CD4-positive, alpha-beta memory T cell (primary cell): ENCODE results near the gene GRIN3B. TPM values are rescaled to one million over a fixed set of nuclear protein-coding genes. Genes with fewer than 3 reads are reported as not detected.
A peak's percentile ranks its signal among the peaks of the same experiment; 100 is the strongest.

ENCODE experiments used
- CTCF ChIA-PET: fragments of 350-600 bp; sonication (Branson Sonifier 250); formaldehyde crosslinking; loops from one replicate; lab custom pipeline; 2021; ENCODE audit warnings: inconsistent platforms; ENCODE audit not compliant: partially characterized antibody; lab: Charles Lee
- POLR2A ChIA-PET: fragments of 350-600 bp; sonication (Branson Sonifier 250); formaldehyde crosslinking; loops from one replicate; lab custom pipeline; 2021; ENCODE audit not compliant: partially characterized antibody; lab: Charles Lee
- DNase-seq, 5 donors: peaks; one replicate each; pipeline versions ENCODE4 v3.0.0 to v3.0.0-alpha.2; 2020 to 2022; ENCODE audit warnings: mixed read lengths in 1 of 5
- H3K27ac ChIP-seq: one replicate; pipeline ENCODE4 v1.7.0; 2013; ENCODE audit warnings: low read depth, low read length
- H3K27me3 ChIP-seq: 2 replicates; pipeline ENCODE4 v1.7.0; 2013; ENCODE audit warnings: mild to moderate bottlenecking, low read length, moderate library complexity; ENCODE audit not compliant: insufficient read depth
- H3K36me3 ChIP-seq: 2 replicates; pipeline ENCODE4 v1.7.0; 2013; ENCODE audit warnings: mild to moderate bottlenecking, low read length, moderate library complexity; ENCODE audit not compliant: insufficient read depth
- H3K4me1 ChIP-seq: 2 replicates; pipeline ENCODE4 v1.7.0; 2013; ENCODE audit warnings: mild to moderate bottlenecking, low read length, moderate library complexity; ENCODE audit not compliant: insufficient read depth
- H3K4me3 ChIP-seq, 2 donors: one replicate each; pipeline ENCODE4 v1.7.0; 2013; ENCODE audit warnings: low read length in 2 of 2, mild to moderate bottlenecking in 1 of 2
- H3K9me3 ChIP-seq, 2 donors: one replicate each; pipeline ENCODE4 v1.7.0; 2013; ENCODE audit warnings: low read length in 2 of 2, control low read depth in 1 of 2; ENCODE audit not compliant: control insufficient read depth in 1 of 2
- H3K27ac Mint-ChIP-seq, 7 donors: one replicate each; pipeline ENCODE4 v1.8.0; 2020 to 2021; ENCODE audit warnings: mixed read lengths in 7 of 7, mild to moderate bottlenecking in 6 of 7, inconsistent platforms in 3 of 7, moderate library complexity in 3 of 7
- H3K27me3 Mint-ChIP-seq, 2 donors: one replicate each; pipeline ENCODE4 v1.8.0; 2020 to 2021; ENCODE audit warnings: mixed read lengths in 2 of 2
- H3K36me3 Mint-ChIP-seq, 2 donors: one replicate each; pipeline ENCODE4 v1.8.0; 2020 to 2021; ENCODE audit warnings: mixed read lengths in 2 of 2, inconsistent platforms in 1 of 2, mild to moderate bottlenecking in 1 of 2
- H3K4me1 Mint-ChIP-seq, 4 donors: one replicate each; pipeline ENCODE4 v1.8.0; 2020 to 2021; ENCODE audit warnings: mixed read lengths in 4 of 4, mild to moderate bottlenecking in 1 of 4
- H3K4me3 Mint-ChIP-seq, 8 donors: one replicate each; pipeline ENCODE4 v1.8.0; 2020 to 2021; ENCODE audit warnings: mixed read lengths in 8 of 8, mild to moderate bottlenecking in 7 of 8, moderate library complexity in 6 of 8, inconsistent platforms in 3 of 8
- H3K9me3 Mint-ChIP-seq, 8 donors: one replicate each; pipeline ENCODE4 v1.8.0; 2020 to 2021; ENCODE audit warnings: mixed read lengths in 8 of 8, mild to moderate bottlenecking in 5 of 8, inconsistent platforms in 3 of 8, moderate library complexity in 1 of 8
- intact Hi-C: fragments of 100-400 bp; cut with micrococcal nuclease; formaldehyde crosslinking; loops from one replicate; pipeline ENCODE4 v1.15.1; 2023
- polyA plus RNA-seq, 2 donors: library from polyadenylated mRNA; unstranded; fragments of 300-500 nt; fragmentation: Illumina TruSeq; gene quantifications; one replicate each; pipeline ENCODE4 v1.2.3, GENCODE V29; 2021
- total RNA-seq, 2 experiments: library from RNA; stranded (reverse); gene quantifications; one replicate each; pipeline ENCODE4 v1.2.3, GENCODE V29; 2021

GRIN3B gene
- total and polyA plus RNA-seq, 4 experiments from 2014 or later = not detected

DNA sequence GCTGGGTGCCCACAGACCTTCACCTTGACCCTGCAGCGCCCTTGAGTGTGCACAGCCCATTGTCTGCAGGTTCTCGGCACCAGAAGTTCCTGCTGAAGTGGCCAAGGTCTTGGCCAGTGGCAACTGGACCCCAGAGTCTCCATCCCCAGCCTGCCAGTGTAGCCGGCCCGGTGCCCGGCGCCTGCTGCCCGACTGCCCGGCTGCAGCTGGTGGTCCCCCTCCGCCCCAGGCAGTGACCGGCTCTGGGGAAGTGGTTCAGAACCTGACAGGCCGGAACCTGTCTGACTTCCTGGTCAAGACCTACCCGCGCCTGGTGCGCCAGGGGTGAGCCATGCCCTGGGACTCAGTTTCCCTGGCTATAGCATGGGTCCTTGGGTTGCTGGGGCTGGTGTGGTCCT is 54.8 kb downstream of the GRIN3B start:
- intact Hi-C loops = no loop called here
- CTCF ChIA-PET = interaction anchor here (5.1 kb wide), 1 partner anchor 10 kb away, joined by 22 read pairs; no protein-coding TSS in a partner anchor
- H3K36me3 Mint-ChIP-seq = peaks cover 11 to 42% of the 10 kb centered on the region in 2 donors
- H3K27ac Mint-ChIP-seq = no peak overlapping the region
- Histone ChIP-seq H3K4me3 (no peak overlapping the region), H3K4me1 (peaks cover 23% of the 10 kb centered on the region), H3K27ac (no peak overlapping the region), H3K36me3 (peaks cover 21% of the 10 kb centered on the region), H3K9me3 (no peaks in the 10 kb centered on the region), H3K27me3 (no peaks in the 10 kb centered on the region)
- H3K27me3 Mint-ChIP-seq = no peaks in the 10 kb centered on the region
- no peak for DNase-seq
- peaks cover 18 to 38% (median 27%) of the 10 kb centered on the region in 4 donors for H3K4me1 Mint-ChIP-seq
- peaks cover 0 to 4% (median 0%) of the 10 kb centered on the region in 8 donors for H3K9me3 Mint-ChIP-seq
- POLR2A ChIA-PET = interaction anchor here (0.7 to 57.1 kb wide), 3 partner anchors 15 to 31 kb away, joined by 3 to 3893 read pairs (median 4); partner anchors contain the start of genes ABCA7, ARHGAP45, GPX4 and POLR2E
- no peak overlapping the region for H3K4me3 Mint-ChIP-seq

DNA sequence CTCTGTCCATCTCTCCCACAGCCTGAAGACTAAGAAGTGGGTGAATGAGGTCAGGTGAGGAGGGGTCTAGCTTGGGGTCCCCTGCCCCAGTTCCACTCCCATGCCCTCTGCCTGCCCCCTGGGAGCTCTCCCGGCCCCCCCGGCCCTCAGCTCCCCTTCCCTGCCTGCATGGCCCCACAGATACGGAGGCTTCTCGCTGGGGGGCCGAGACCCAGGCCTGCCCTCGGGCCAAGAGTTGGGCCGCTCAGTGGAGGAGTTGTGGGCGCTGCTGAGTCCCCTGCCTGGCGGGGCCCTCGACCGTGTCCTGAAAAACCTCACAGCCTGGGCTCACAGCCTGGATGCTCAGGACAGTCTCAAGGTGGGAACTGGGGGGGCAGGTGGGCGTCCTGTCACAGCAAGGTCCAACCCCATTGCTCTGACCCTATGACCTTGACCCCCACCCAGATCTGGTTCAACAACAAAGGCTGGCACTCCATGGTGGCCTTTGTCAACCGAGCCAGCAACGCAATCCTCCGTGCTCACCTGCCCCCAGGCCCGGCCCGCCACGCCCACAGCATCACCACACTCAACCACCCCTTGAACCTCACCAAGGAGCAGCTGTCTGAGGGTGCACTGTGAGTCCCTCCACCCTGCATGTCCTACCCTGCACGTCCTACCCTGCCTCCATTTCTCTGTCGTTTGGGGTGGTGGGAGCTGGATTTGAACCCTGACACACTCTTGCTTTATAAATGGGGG is 55.8 kb downstream of the GRIN3B start:
- H3K4me1 Mint-ChIP-seq = peaks cover 18 to 38% (median 27%) of the 10 kb centered on the region in 4 donors
- Histone ChIP-seq H3K4me1 (peaks cover 23% of the 10 kb centered on the region), H3K36me3 (peaks cover 21% of the 10 kb centered on the region), H3K27me3 (no peaks in the 10 kb centered on the region), H3K4me3 (no peak overlapping the region), H3K27ac (no peak overlapping the region), H3K9me3 (no peaks in the 10 kb centered on the region)
- peak overlapping the region in 2 of 7 donors; percentile 37 to 54 for H3K27ac Mint-ChIP-seq
- H3K27me3 Mint-ChIP-seq = no peaks in the 10 kb centered on the region
- peaks cover 11 to 42% of the 10 kb centered on the region in 2 donors for H3K36me3 Mint-ChIP-seq
- POLR2A ChIA-PET = interaction anchor here (0.8 to 57.1 kb wide), 8 partner anchors 13 to 138 kb away, joined by 4 to 3893 read pairs (median 10); partner anchors contain the start of genes ABCA7, ARHGAP45, CNN2 and GPX4
- CTCF ChIA-PET = interaction anchor here (0.7 to 5.1 kb wide), 6 partner anchors 9 to 143 kb away, joined by 3 to 25 read pairs (median 10); partner anchors contain the start of genes ABCA7 and POLR2E
- intact Hi-C loops = no loop called here
- DNase-seq = no peak
- no peak overlapping the region for H3K4me3 Mint-ChIP-seq
- H3K9me3 Mint-ChIP-seq = peaks cover 0 to 4% (median 0%) of the 10 kb centered on the region in 8 donors

DNA sequence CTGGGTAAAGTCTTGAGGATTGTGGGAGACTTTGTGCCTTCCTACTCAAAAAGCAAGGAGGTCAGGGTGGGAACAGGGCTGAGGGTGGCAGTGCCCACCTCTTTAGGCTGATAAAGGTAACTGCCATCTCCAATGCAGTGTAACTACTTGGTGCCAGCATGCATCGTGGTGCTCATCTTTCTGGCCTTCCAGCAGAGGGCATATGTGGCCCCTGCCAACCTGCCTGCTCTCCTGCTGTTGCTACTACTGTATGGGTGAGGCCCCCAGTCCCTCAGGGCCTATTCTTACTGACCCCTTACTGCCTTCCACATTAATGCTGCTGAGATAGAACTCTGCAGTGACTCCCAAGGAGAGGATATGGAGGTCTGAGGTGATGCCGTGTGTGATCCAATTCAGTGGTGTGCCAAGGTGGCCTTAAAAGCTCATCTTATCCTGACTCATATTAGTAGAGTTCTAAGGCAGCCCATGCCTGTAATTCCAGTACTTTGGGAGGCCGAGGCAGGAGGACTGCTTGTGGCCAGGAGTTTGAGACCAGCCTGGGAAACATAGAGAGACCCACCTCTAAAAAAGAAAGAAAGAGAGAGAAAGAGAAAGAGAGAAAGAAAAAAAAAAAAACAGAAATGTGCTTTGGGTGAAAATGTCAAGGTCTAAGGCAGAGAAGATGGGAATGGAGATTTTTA is 57.1 kb downstream of the GRIN3B start:
- Histone ChIP-seq H3K9me3 (no peaks in the 10 kb centered on the region), H3K4me1 (peaks cover 23% of the 10 kb centered on the region), H3K4me3 (no peak overlapping the region), H3K27ac (no peak overlapping the region), H3K36me3 (peaks cover 21% of the 10 kb centered on the region), H3K27me3 (no peaks in the 10 kb centered on the region)
- CTCF ChIA-PET = interaction anchor here (0.7 to 2.7 kb wide), 15 partner anchors 9 to 136 kb away, joined by 3 to 25 read pairs (median 5); partner anchors contain the start of genes ABCA7 and ARHGAP45
- DNase-seq = peak in 4 of 5 donors; percentile 59 to 63 (median 62)
- Mint-ChIP-seq H3K9me3 (peaks cover 0 to 4% (median 0%) of the 10 kb centered on the region in 8 donors), H3K4me3 (peak overlapping the region in 5 of 8 donors; percentile 25 to 74 (median 73)), H3K27ac (peak overlapping the region; percentile 72 to 97 (median 91)), H3K27me3 (no peaks in the 10 kb centered on the region), H3K36me3 (peaks cover 7 to 41% of the 10 kb centered on the region in 2 donors), H3K4me1 (peaks cover 16 to 31% (median 26%) of the 10 kb centered on the region in 4 donors)
- POLR2A ChIA-PET = interaction anchor here (0.7 to 57.1 kb wide), 13 partner anchors 9 to 184 kb away, joined by 3 to 3893 read pairs (median 6); partner anchors contain the start of genes ABCA7, ARHGAP45, ATP5F1D and CNN2
- intact Hi-C loops = loop anchor here (1.0 kb wide), 2 partner anchors 31 to 132 kb away; no protein-coding TSS in a partner anchor

DNA sequence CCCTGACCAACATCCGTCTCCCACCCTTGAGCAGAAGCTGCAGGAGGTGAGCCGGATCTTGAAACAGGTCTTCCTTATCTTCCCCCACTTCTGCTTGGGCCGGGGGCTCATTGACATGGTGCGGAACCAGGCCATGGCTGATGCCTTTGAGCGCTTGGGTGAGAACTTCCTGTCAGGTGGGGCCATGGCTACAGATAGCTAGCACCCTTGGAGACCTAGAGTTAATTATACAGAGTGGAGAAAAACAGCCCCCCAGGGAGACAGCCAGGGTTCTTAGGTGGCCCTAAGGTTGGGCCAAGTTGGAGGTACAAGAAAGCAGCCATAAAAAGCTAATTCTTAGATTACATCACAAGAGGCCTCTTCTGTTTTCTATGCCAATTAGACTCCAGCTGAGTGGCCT is 57.9 kb downstream of the GRIN3B start:
- H3K36me3 Mint-ChIP-seq = peaks cover 7 to 35% of the 10 kb centered on the region in 2 donors
- peaks cover 0 to 4% (median 0%) of the 10 kb centered on the region in 8 donors for H3K9me3 Mint-ChIP-seq
- DNase-seq = no peak
- H3K27ac Mint-ChIP-seq = peak overlapping the region; percentile 22 to 97 (median 77)
- ChIA-PET CTCF (interaction anchor here (0.7 to 2.7 kb wide), 15 partner anchors 9 to 136 kb away, joined by 3 to 25 read pairs (median 4); partner anchors contain the start of genes ABCA7 and ARHGAP45), POLR2A (interaction anchor here (0.7 to 57.1 kb wide), 10 partner anchors 10 to 183 kb away, joined by 3 to 3893 read pairs (median 7); partner anchors contain the start of genes ABCA7, ARHGAP45, ATP5F1D and CNN2)
- H3K27me3 Mint-ChIP-seq = no peaks in the 10 kb centered on the region
- H3K4me3 ChIP-seq = no peak overlapping the region
- no peaks in the 10 kb centered on the region for H3K9me3 ChIP-seq
- H3K27ac ChIP-seq = no peak overlapping the region
- peaks cover 21% of the 10 kb centered on the region for H3K36me3 ChIP-seq
- intact Hi-C loops = no loop called here
- H3K4me1 ChIP-seq = peaks cover 23% of the 10 kb centered on the region
- H3K4me3 Mint-ChIP-seq = peak overlapping the region in 5 of 8 donors; percentile 4 to 72 (median 35)
- H3K27me3 ChIP-seq = no peaks in the 10 kb centered on the region
- H3K4me1 Mint-ChIP-seq = peaks cover 15 to 28% (median 24%) of the 10 kb centered on the region in 4 donors

Other genes starting within 250 kb of the GRIN3B start
- not detected for gene MISP, start 249.3 kb upstream of the GRIN3B start, total RNA-seq
- gene MISP, start 249.3 kb upstream of the GRIN3B start, polyA plus RNA-seq = not detected
- 100 to 1,000 TPM; 315 TPM for gene PTBP1, start 203.0 kb upstream of the GRIN3B start, total RNA-seq
- 100 to 1,000 TPM in 1 of 2 donors, 10 to 100 TPM in 1; 67.7 to 177 TPM for gene PTBP1, start 203.0 kb upstream of the GRIN3B start, polyA plus RNA-seq
- gene PLPPR3, start 178.5 kb upstream of the GRIN3B start, total RNA-seq = not detected
- not detected for gene PLPPR3, start 178.5 kb upstream of the GRIN3B start, polyA plus RNA-seq
- gene AZU1, start 172.6 kb upstream of the GRIN3B start, total RNA-seq = not detected
- gene AZU1, start 172.6 kb upstream of the GRIN3B start, polyA plus RNA-seq = not detected
- gene PRTN3, start 159.4 kb upstream of the GRIN3B start, total RNA-seq = not detected
- gene PRTN3, start 159.4 kb upstream of the GRIN3B start, polyA plus RNA-seq = not detected
- not detected for gene ELANE, start 148.1 kb upstream of the GRIN3B start, total RNA-seq
- not detected for gene ELANE, start 148.1 kb upstream of the GRIN3B start, polyA plus RNA-seq
- 1 to 10 TPM in 1 of 2 experiments, under 1 TPM in 1; 0.91 to 1.1 TPM for gene CFD, start 140.8 kb upstream of the GRIN3B start, total RNA-seq
- gene CFD, start 140.8 kb upstream of the GRIN3B start, polyA plus RNA-seq = 1 to 10 TPM in 1 of 2 donors, not detected in 1; 4.8 TPM
- 10 to 100 TPM; 68.3 to 71.7 TPM for gene MED16, start 107.2 kb upstream of the GRIN3B start, total RNA-seq
- 100 to 1,000 TPM in 1 of 2 donors, 10 to 100 TPM in 1; 48.6 to 125 TPM for gene MED16, start 107.2 kb upstream of the GRIN3B start, polyA plus RNA-seq
- gene RNU6-9, start 106.9 kb upstream of the GRIN3B start, total RNA-seq = not detected
- not detected for gene RNU6-9, start 106.9 kb upstream of the GRIN3B start, polyA plus RNA-seq
- 100 to 1,000 TPM; 153 to 160 TPM for gene R3HDM4, start 87.2 kb upstream of the GRIN3B start, total RNA-seq
- 100 to 1,000 TPM; 203 to 230 TPM for gene R3HDM4, start 87.2 kb upstream of the GRIN3B start, polyA plus RNA-seq
- gene KISS1R, start 83.1 kb upstream of the GRIN3B start, total RNA-seq = 1 to 10 TPM in 1 of 2 experiments, under 1 TPM in 1; 0.79 to 1.2 TPM
- under 1 TPM; 0.59 TPM for gene KISS1R, start 83.1 kb upstream of the GRIN3B start, polyA plus RNA-seq
- gene ARID3A, start 74.4 kb upstream of the GRIN3B start, total RNA-seq = 1 to 10 TPM; 9.2 to 9.6 TPM
- 1 to 10 TPM in 1 of 2 donors, under 1 TPM in 1; 0.27 to 1.1 TPM for gene ARID3A, start 74.4 kb upstream of the GRIN3B start, polyA plus RNA-seq
- 10 to 100 TPM; 53.9 to 60.3 TPM for gene WDR18, start 16.1 kb upstream of the GRIN3B start, total RNA-seq
- 10 to 100 TPM; 44.3 to 79.7 TPM for gene WDR18, start 16.1 kb upstream of the GRIN3B start, polyA plus RNA-seq
- gene TMEM259, start 20.7 kb downstream of the GRIN3B start, total RNA-seq = 100 to 1,000 TPM; 315 to 329 TPM
- 10 to 100 TPM; 40.5 to 75.9 TPM for gene TMEM259, start 20.7 kb downstream of the GRIN3B start, polyA plus RNA-seq
- gene RNU6-2, start 21.1 kb downstream of the GRIN3B start, total RNA-seq = not detected
- gene RNU6-2, start 21.1 kb downstream of the GRIN3B start, polyA plus RNA-seq = not detected
- 100 to 1,000 TPM; 263 to 266 TPM for gene CNN2, start 26.2 kb downstream of the GRIN3B start, total RNA-seq
- 100 to 1,000 TPM; 444 to 632 TPM for gene CNN2, start 26.2 kb downstream of the GRIN3B start, polyA plus RNA-seq
- gene ABCA7, start 39.7 kb downstream of the GRIN3B start, total RNA-seq = 100 to 1,000 TPM; 313 to 319 TPM
- gene ABCA7, start 39.7 kb downstream of the GRIN3B start, polyA plus RNA-seq = 10 to 100 TPM; 10.7 to 11.2 TPM
- 100 to 1,000 TPM; 834 to 836 TPM for gene ARHGAP45, start 66.7 kb downstream of the GRIN3B start, total RNA-seq
- 100 to 1,000 TPM; 222 to 501 TPM for gene ARHGAP45, start 66.7 kb downstream of the GRIN3B start, polyA plus RNA-seq
- gene POLR2E, start 95.0 kb downstream of the GRIN3B start, total RNA-seq = 10 to 100 TPM; 76.0 to 80.0 TPM
- gene POLR2E, start 95.0 kb downstream of the GRIN3B start, polyA plus RNA-seq = 100 to 1,000 TPM; 167 to 197 TPM
- gene GPX4, start 103.6 kb downstream of the GRIN3B start, total RNA-seq = 100 to 1,000 TPM; 210 to 220 TPM
- gene GPX4, start 103.6 kb downstream of the GRIN3B start, polyA plus RNA-seq = 100 to 1,000 TPM; 399 to 406 TPM
- gene SBNO2, start 173.8 kb downstream of the GRIN3B start, total RNA-seq = 10 to 100 TPM; 92.6 to 98.6 TPM
- 1 to 10 TPM in 1 of 2 donors, under 1 TPM in 1; 0.37 to 3.5 TPM for gene SBNO2, start 173.8 kb downstream of the GRIN3B start, polyA plus RNA-seq
- 100 to 1,000 TPM; 112 to 114 TPM for gene STK11, start 205.4 kb downstream of the GRIN3B start, total RNA-seq
- 10 to 100 TPM; 11.0 to 43.5 TPM for gene STK11, start 205.4 kb downstream of the GRIN3B start, polyA plus RNA-seq
- gene CBARP, start 237.6 kb downstream of the GRIN3B start, total RNA-seq = not detected
- gene CBARP, start 237.6 kb downstream of the GRIN3B start, polyA plus RNA-seq = not detected
- gene ATP5F1D, start 241.3 kb downstream of the GRIN3B start, total RNA-seq = 100 to 1,000 TPM; 105 to 108 TPM
- gene ATP5F1D, start 241.3 kb downstream of the GRIN3B start, polyA plus RNA-seq = 100 to 1,000 TPM; 133 to 243 TPM
- gene MIDN, start 248.2 kb downstream of the GRIN3B start, total RNA-seq = 10 to 100 TPM; 30.3 to 34.0 TPM
- 1 to 10 TPM in 1 of 2 donors, under 1 TPM in 1; 0.75 to 6.1 TPM for gene MIDN, start 248.2 kb downstream of the GRIN3B start, polyA plus RNA-seq